GM12878 (cell line): ENCODE data around the gene NCS1.

Experiments
- CHD4 ChIP-seq: fragments of 200-600 bp; sonication (generic); IDR thresholded peaks from 2 replicates; pipeline ENCODE4 v1.6.1; 2016; ENCODE audit warnings: mild to moderate bottlenecking
- EGR1 ChIP-seq, 2 experiments: IDR thresholded peaks; 1 replicate in 1 of 2; 2 replicates in 1 of 2; pipeline ENCODE4 v1.6.1; 2011 to 2012; ENCODE audit warnings: low read depth in 2 of 2, low read length in 2 of 2, borderline replicate concordance in 1 of 2, mild to moderate bottlenecking in 1 of 2, moderate library complexity in 1 of 2
- GATAD2B ChIP-seq: fragments of 450-650 bp; conservative IDR thresholded peaks from 2 replicates; pipeline ENCODE4 v1.6.1; 2017; ENCODE audit warnings: low read depth, mild to moderate bottlenecking, moderate library complexity
- HDAC6 ChIP-seq: fragments of 200-600 bp; sonication (generic); IDR thresholded peaks from one replicate; pipeline ENCODE4 v1.8.0; 2017; ENCODE audit warnings: antibody characterized with exemption; ENCODE audit not compliant: unreplicated experiment
- POLR2AphosphoS2 ChIP-seq: IDR thresholded peaks from 2 replicates; pipeline ENCODE4 v1.6.1; 2011; ENCODE audit warnings: low read depth, mild to moderate bottlenecking, low read length, improper control_type of control experiment, moderate library complexity
- POLR2AphosphoS5 ChIP-seq: IDR thresholded peaks from 2 replicates; pipeline ENCODE4 v1.6.1; 2011; ENCODE audit warnings: mild to moderate bottlenecking, low read length, inconsistent platforms
- SREBF1 ChIP-seq: IDR thresholded peaks from 2 replicates; pipeline ENCODE4 v1.6.1; 2012; ENCODE audit warnings: mild to moderate bottlenecking, low read length
- YY1 ChIP-seq: IDR thresholded peaks from 2 replicates; pipeline ENCODE4 v1.6.1; 2011; ENCODE audit warnings: low read depth, mild to moderate bottlenecking, low read length

- TF ChIP-seq POLR2AphosphoS2 (no peak), EGR1 (IDR thresholded peaks at IDR 0.05; ENCODE audit: borderline replicate concordance in 1 of 2, low read depth in 2 of 2, low read length in 2 of 2) (no peak), CHD4 (no peak), YY1 (no peak), SREBF1 (no peak), POLR2AphosphoS5 (no peak), HDAC6 (no peak), GATAD2B (no peak)
These were observed 99.3 kb downstream of the NCS1 start for GRCh38 chr9:130271473-130271872.
